GM12878 (cell line): ENCODE data around the gene ABHD14A. TPM values are rescaled to one million over a fixed set of nuclear protein-coding genes. Genes with fewer than 3 reads are reported as not detected.

Experiments
- ATAC-seq: fragments of 200-7000 bp; cut with Tn5 transposase; 3 replicates; pipeline ENCODE4 v1.9.1; 2020; ENCODE audit warnings: mild to moderate bottlenecking, moderate library complexity
- BruUV-seq: library from RNA; stranded (reverse); fragments of 400-500 nt; replicated peaks from 2 replicates; lab custom pipeline; 2021; lab: Mats Ljungman, UMichigan
- CTCF ChIA-PET: fragments of 300-600 bp; sonication (Branson Sonifier 250); formaldehyde crosslinking; extraction: SDS; loops from one replicate; lab custom pipeline; 2021; ENCODE audit warnings: inconsistent platforms; lab: Yijun Ruan, JAX
- POLR2A ChIA-PET: fragments of 350-600 bp; formaldehyde crosslinking; extraction: SDS; loops from one replicate; lab custom pipeline; 2021; ENCODE audit warnings: inconsistent platforms; lab: Charles Lee
- RAD21 ChIA-PET: fragments of 300-600 bp; sonication (Branson Sonifier 250); formaldehyde crosslinking; loops from one replicate; lab custom pipeline; 2023; ENCODE audit warnings: antibody characterized with exemption; ENCODE audit not compliant: unreplicated experiment; lab: Charles Lee
- SMC1A ChIA-PET: fragments of 300-600 bp; sonication (Branson Sonifier 250); formaldehyde crosslinking; loops from one replicate; lab custom pipeline; 2023; ENCODE audit not compliant: unreplicated experiment, uncharacterized antibody; lab: Charles Lee
- DNase-seq: peaks from one replicate; pipeline ENCODE4 v3.0.0-alpha.2; 2011; ENCODE audit warnings: low read depth, low spot score
- FAIRE-seq: peaks from 3 replicates; lab custom pipeline; 2011; peaks lifted over from hg19 to GRCh38; lab: Jason Lieb, UNC
- H2AFZ ChIP-seq: 2 replicates; pipeline ENCODE4 v1.6.0; 2011; ENCODE audit warnings: low read depth, low read length, control low read depth; ENCODE audit not compliant: control insufficient read depth
- H3K27ac ChIP-seq: 2 replicates; pipeline ENCODE4 v1.5.1; 2011; ENCODE audit warnings: control low read depth; ENCODE audit not compliant: control insufficient read depth, insufficient read depth
- H3K27me3 ChIP-seq, 2 experiments: replicated peaks in 1 of 2; 2 replicates each; pipeline versions ENCODE4 v1.6.0 to v1.6.1; 2011; ENCODE audit warnings: low read length in 1 of 2; ENCODE audit not compliant: control insufficient read depth in 2 of 2, insufficient read depth in 2 of 2
- H3K36me3 ChIP-seq, 2 experiments: 2 replicates each; pipeline ENCODE4 v1.5.1; 2011; ENCODE audit warnings: low read length in 1 of 2; ENCODE audit not compliant: control insufficient read depth in 2 of 2, insufficient read depth in 2 of 2
- H3K4me1 ChIP-seq: 2 replicates; pipeline ENCODE4 v1.6.1; 2011; ENCODE audit warnings: mild to moderate bottlenecking, low read length, moderate library complexity, mixed read lengths; ENCODE audit not compliant: control insufficient read depth, insufficient read depth
- H3K4me2 ChIP-seq: 2 replicates; pipeline ENCODE4 v1.6.0; 2011; ENCODE audit warnings: control low read depth; ENCODE audit not compliant: control insufficient read depth, insufficient read depth
- H3K4me3 ChIP-seq: fragments of 200-600 bp; sonication (generic); 2 replicates; pipeline ENCODE4 v1.5.1; 2016
- H3K79me2 ChIP-seq: 2 replicates; pipeline ENCODE4 v1.6.0; 2011; ENCODE audit warnings: low read length; ENCODE audit not compliant: control insufficient read depth, insufficient read depth
- H3K9ac ChIP-seq: 2 replicates; pipeline ENCODE4 v1.8.0; 2011; ENCODE audit warnings: low read length, control low read depth, mixed read lengths; ENCODE audit not compliant: control insufficient read depth, insufficient read depth
- H3K9me3 ChIP-seq: replicated peaks from 3 replicates; pipeline ENCODE4 v1.5.1; 2011; ENCODE audit warnings: mild to moderate bottlenecking, low read length; ENCODE audit not compliant: control insufficient read depth, insufficient read depth
- H4K20me1 ChIP-seq: 2 replicates; pipeline ENCODE4 v1.6.0; 2011; ENCODE audit not compliant: control insufficient read depth, insufficient read depth
- BRCA1 ChIP-seq: IDR thresholded peaks from 2 replicates; pipeline ENCODE4 v1.6.1; 2011; ENCODE audit warnings: low read depth, low read length, improper control_type of control experiment
- ESRRA ChIP-seq: IDR thresholded peaks from 2 replicates; pipeline ENCODE4 v1.6.1; 2012; ENCODE audit warnings: mild to moderate bottlenecking, low read length, improper control_type of control experiment
- NR2C2 ChIP-seq: IDR thresholded peaks from 2 replicates; pipeline ENCODE4 v1.6.1; 2011; ENCODE audit warnings: borderline replicate concordance, low read depth; ENCODE audit not compliant: control insufficient read depth, insufficient read length
- POLR2A ChIP-seq: IDR thresholded peaks from 2 replicates; pipeline ENCODE4 v1.6.1; 2011; ENCODE audit warnings: low read depth, mild to moderate bottlenecking, low read length
- SIN3A ChIP-seq: IDR thresholded peaks from 2 replicates; pipeline ENCODE4 v1.6.1; 2012; ENCODE audit warnings: low read depth, low read length, improper control_type of control experiment
- WGBS: methylation state at CpG from one replicate; pipeline ENCODE4 v1.1.6; 2016; ENCODE audit warnings: low lambda C conversion rate; ENCODE audit not compliant: insufficient replicate concordance, insufficient coverage; ENCODE audit errors: missing lambda C conversion rate; 5-methylcytosine and 5-hydroxymethylcytosine counted together
- in situ Hi-C: fragments of 300-500 bp; cut with MboI; formaldehyde crosslinking; loops from 9 replicates; pipeline ENCODE4 v1.14.3; 2018; ENCODE audit warnings: mixed read lengths
- intact Hi-C: fragments of 100-400 bp; cut with micrococcal nuclease; formaldehyde crosslinking; loops from one replicate; pipeline ENCODE4 v1.14.2; 2022; ENCODE audit not compliant: unreplicated experiment
- polyA plus RNA-seq, 11 experiments: library from polyadenylated mRNA; depleted of rRNA in 4 of 11; unstranded in 6 of 11; stranded (reverse) in 5 of 11; fragments of >200 nt; fragmentation: Nextera tagmentation in 4 of 11; fragmentation: Illumina TruSeq in 1 of 11; extraction: Ambion mirVana in 4 of 11; extraction: Trizol in 1 of 11; gene quantifications; 1 replicate in 1 of 11; 2 replicates in 10 of 11; pipeline versions ENCODE4 v1.2.1 to v1.2.3, GENCODE V29; 2011 to 2016; ENCODE audit warnings: inconsistent platforms in 2 of 11, missing spikeins in 2 of 11, low read depth in 1 of 11
- total RNA-seq, 4 experiments: library from RNA; depleted of rRNA in 3 of 4; stranded (reverse); fragments of >200 nt in 3 of 4; fragmentation: Illumina TruSeq in 1 of 4; extraction: Trizol in 1 of 4; gene quantifications; 2 replicates each; pipeline versions ENCODE4 v1.2.1 to v1.2.3, GENCODE V29; 2013 to 2021
- TF ChIP-seq, protein P1 (sequence below): IDR thresholded peaks from 2 replicates; pipeline ENCODE4 v1.6.1; 2011; ENCODE audit warnings: borderline replicate concordance, low read depth, mild to moderate bottlenecking, moderate library complexity, low read length; ENCODE audit not compliant: insufficient read depth, poor library complexity, severe bottlenecking
- TF ChIP-seq, protein P2 (sequence below): fragments of 450-650 bp; formaldehyde crosslinking; IDR thresholded peaks from 2 replicates; pipeline ENCODE4 v1.4.0; 2020; ENCODE audit warnings: mild to moderate bottlenecking, moderate library complexity

The ABHD14A gene
- total and polyA plus RNA-seq, 10 of the 15 experiments (the other 5 are each of a cell fraction or from before 2014, with no cell fraction given): 1.2 to 27.0 (median 7.9) TPM

- H3K9ac ChIP-seq: peak overlapping the region; percentile 98
- in situ Hi-C loops (no loop called here), intact Hi-C loops (no loop called here)
- peak overlapping the region; percentile 66 for H3K27ac ChIP-seq
- CTCF ChIA-PET: interaction anchor here (1.0 to 2.7 kb wide), 3 partner anchors 10 to 59 kb away, joined by 3 to 18 read pairs (median 13); partner anchors contain the start of gene ABHD14B
- TF ChIP-seq BRCA1 (no peak), POLR2A (peak; percentile 54; the same call in 1 of the 2 replicates)
- peak overlapping the region; percentile 99 for H3K4me3 ChIP-seq
- BruUV-seq: no TSS peak
- H3K36me3 ChIP-seq: peaks cover 14 to 16% of the 10 kb centered on the region in 2 experiments
- WGBS: 71% methylated on average over 2 of the region's 2 CpGs
- POLR2A ChIA-PET: interaction anchor here (1.6 to 2.6 kb wide), 3 partner anchors 11 to 127 kb away, joined by 3 to 30 read pairs (median 14); partner anchors contain the start of genes ACY1, PARP3 and RRP9
- H3K4me1 ChIP-seq: peaks cover 9% of the 10 kb centered on the region
- H3K4me2 ChIP-seq: peak overlapping the region; percentile 97
- no peaks in the 10 kb centered on the region; a peak in 1 of 4 replicates for H3K27me3 ChIP-seq
- SMC1A ChIA-PET: interaction anchor here (0.7 to 3.0 kb wide), 4 partner anchors 10 to 53 kb away, joined by 3 to 13 read pairs (median 8); partner anchors contain the start of genes PARP3 and RRP9
- no peaks in the 10 kb centered on the region for H3K9me3 ChIP-seq
- RAD21 ChIA-PET: interaction anchor here (2.1 kb wide), 1 partner anchor 59 kb away, joined by 10 read pairs; no protein-coding TSS in a partner anchor
- H3K79me2 ChIP-seq: peaks cover 33% of the 10 kb centered on the region
- no peak for DNase-seq
- ATAC-seq: no peak
- H4K20me1 ChIP-seq: 0 out of 2 replicates have a peak, but pooled peaks cover 6% of the 10 kb centered on the region
- no peak for FAIRE-seq
- no peak overlapping the region for H2AFZ ChIP-seq
Observed at GRCh38 chr3:51994530-51994929, 19.7 kb downstream of the ABHD14A start.

DNA sequence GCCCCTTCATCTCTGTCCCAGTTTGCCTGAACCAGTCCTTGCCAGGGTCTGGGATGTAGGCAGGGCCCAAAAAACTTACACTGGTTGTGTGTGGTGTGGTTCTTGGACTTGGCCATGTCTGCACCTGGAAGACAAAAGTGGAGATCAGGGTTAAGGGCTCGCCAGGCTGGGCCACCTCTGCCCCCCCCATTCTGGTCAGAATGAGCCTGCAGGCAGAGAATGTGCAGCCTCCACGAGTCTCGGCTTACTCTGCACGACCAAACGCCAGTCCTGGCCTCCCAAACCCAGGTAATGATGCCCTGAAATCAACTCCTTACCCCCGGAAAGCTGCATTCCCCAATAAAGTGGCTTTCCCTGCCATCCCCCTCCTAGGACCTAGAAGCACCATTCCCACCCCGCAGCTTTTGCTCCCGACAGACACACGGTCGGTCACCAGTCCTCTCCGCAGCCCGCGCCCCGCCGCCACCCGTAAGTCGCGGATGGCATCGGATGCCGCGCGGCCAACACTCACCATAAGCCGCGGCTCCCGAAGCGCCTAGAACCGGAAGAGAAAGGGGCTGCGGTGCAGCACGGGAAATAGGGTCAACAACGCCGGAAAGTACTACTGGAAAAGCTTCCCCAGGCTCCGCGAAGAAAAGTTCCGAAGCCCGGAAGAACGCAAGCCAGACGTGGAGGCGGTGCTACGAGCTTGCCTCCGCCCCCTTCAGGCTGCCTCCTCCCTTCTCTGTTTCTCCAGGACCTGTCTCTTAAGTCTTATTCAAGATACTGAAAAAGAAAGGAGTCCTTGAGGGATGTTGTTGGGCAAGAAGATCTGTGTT is 20.7 kb downstream of the ABHD14A start, which contains the start of gene RPL29:
TSS of gene RPL29 (minus strand) at position 550 of the 818 bp plus-strand sequence. CDS start at position 116, 434 bp downstream.
- ChIA-PET CTCF (interaction anchor here (0.6 to 2.7 kb wide), 15 partner anchors 9 to 1381 kb away, joined by 3 to 18 read pairs (median 4); partner anchors contain the start of genes ABHD14B, ACY1, DUSP7 and PARP3), POLR2A (interaction anchor here (1.0 to 2.6 kb wide), 8 partner anchors 12 to 159 kb away, joined by 3 to 30 read pairs (median 5); partner anchors contain the start of genes ACY1, PARP3, POC1A and RRP9), SMC1A (interaction anchor here (0.6 to 3.0 kb wide), 7 partner anchors 11 to 126 kb away, joined by 3 to 13 read pairs (median 4); partner anchors contain the start of genes PARP3 and RRP9), RAD21 (interaction anchor here (0.5 to 2.1 kb wide), 11 partner anchors 8 to 149 kb away, joined by 3 to 10 read pairs (median 4); partner anchors contain the start of genes DUSP7 and RRP9)
- H3K4me3 ChIP-seq: peak within 1 kb of the TSS; percentile 99
- peak within 1 kb of the TSS; percentile 98 for H3K9ac ChIP-seq
- no peaks in the 10 kb centered on the region for H3K9me3 ChIP-seq
- DNase-seq (peak; percentile 88), FAIRE-seq (peak; percentile 95), ATAC-seq (peak; percentile 92)
- peak within 1 kb of the TSS; percentile 97 for H3K4me2 ChIP-seq
- under 1% methylated on average over 40 of the region's 40 CpGs for WGBS
- peak within 1 kb of the TSS; percentile 66 for H3K27ac ChIP-seq
- peaks cover 9% of the 10 kb centered on the region for H3K4me1 ChIP-seq
- 0 out of 2 replicates have a peak, but pooled peaks cover 6% of the 10 kb centered on the region for H4K20me1 ChIP-seq
- no peaks in the 10 kb centered on the region; a peak in 1 of 4 replicates for H3K27me3 ChIP-seq
- in situ Hi-C loops: no loop called here
- peak within 1 kb of the TSS; percentile 80 for H2AFZ ChIP-seq
- peaks cover 14 to 16% of the 10 kb centered on the region in 2 experiments for H3K36me3 ChIP-seq
- H3K79me2 ChIP-seq: peaks cover 33% of the 10 kb centered on the region
- intact Hi-C loops: loop anchor here (2.0 kb wide), 1 partner anchor 53 kb away; the partner anchor contains the start of gene PARP3
- no TSS peak for BruUV-seq
- TF ChIP-seq ESRRA (peak; percentile 66; the same call in 1 of the 2 replicates), SIN3A (peak; percentile 60; the same call in 1 of the 2 replicates), NR2C2 (peak; percentile 75)
- TF ChIP-seq, protein P1, sequence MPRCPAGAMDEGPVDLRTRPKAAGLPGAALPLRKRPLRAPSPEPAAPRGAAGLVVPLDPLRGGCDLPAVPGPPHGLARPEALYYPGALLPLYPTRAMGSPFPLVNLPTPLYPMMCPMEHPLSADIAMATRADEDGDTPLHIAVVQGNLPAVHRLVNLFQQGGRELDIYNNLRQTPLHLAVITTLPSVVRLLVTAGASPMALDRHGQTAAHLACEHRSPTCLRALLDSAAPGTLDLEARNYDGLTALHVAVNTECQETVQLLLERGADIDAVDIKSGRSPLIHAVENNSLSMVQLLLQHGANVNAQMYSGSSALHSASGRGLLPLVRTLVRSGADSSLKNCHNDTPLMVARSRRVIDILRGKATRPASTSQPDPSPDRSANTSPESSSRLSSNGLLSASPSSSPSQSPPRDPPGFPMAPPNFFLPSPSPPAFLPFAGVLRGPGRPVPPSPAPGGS: no peak
- TF ChIP-seq, protein P2, sequence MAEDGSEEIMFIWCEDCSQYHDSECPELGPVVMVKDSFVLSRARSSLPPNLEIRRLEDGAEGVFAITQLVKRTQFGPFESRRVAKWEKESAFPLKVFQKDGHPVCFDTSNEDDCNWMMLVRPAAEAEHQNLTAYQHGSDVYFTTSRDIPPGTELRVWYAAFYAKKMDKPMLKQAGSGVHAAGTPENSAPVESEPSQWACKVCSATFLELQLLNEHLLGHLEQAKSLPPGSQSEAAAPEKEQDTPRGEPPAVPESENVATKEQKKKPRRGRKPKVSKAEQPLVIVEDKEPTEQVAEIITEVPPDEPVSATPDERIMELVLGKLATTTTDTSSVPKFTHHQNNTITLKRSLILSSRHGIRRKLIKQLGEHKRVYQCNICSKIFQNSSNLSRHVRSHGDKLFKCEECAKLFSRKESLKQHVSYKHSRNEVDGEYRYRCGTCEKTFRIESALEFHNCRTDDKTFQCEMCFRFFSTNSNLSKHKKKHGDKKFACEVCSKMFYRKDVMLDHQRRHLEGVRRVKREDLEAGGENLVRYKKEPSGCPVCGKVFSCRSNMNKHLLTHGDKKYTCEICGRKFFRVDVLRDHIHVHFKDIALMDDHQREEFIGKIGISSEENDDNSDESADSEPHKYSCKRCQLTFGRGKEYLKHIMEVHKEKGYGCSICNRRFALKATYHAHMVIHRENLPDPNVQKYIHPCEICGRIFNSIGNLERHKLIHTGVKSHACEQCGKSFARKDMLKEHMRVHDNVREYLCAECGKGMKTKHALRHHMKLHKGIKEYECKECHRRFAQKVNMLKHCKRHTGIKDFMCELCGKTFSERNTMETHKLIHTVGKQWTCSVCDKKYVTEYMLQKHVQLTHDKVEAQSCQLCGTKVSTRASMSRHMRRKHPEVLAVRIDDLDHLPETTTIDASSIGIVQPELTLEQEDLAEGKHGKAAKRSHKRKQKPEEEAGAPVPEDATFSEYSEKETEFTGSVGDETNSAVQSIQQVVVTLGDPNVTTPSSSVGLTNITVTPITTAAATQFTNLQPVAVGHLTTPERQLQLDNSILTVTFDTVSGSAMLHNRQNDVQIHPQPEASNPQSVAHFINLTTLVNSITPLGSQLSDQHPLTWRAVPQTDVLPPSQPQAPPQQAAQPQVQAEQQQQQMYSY (CRISPR knock-in tag): no peak
